ENCODE results near the gene APLP2. TPM values are rescaled to one million over a fixed set of nuclear protein-coding genes. Genes with fewer than 3 reads are reported as not detected.

The APLP2 gene
- total RNA-seq, 3 donors from 2014 or later: 328 to 406 (median 400) TPM

DNA sequence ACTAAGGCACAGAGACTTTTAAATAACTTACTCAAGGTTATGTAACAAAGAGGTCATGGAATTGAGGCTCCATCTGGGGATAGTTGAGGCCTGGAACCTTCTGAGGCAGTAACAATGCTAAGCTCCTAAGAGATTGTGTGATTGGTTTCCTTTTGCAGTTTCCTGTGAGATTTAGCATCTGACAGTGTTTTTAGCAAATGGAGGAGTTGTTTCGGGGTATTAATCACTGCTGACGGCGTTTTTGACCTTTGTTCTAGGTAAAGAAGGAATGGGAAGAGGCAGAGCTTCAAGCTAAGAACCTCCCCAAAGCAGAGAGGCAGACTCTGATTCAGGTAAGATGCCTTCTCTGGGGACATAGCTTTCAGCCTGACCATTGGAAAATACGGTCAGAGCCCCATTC lies 57.8 kb downstream of the APLP2 start:
- no peak overlapping the region for H3K4me3 ChIP-seq
- ATAC-seq: no peak
- no peak for DNase-seq
- no peaks in the 10 kb centered on the region for H3K9me3 ChIP-seq
- TF ChIP-seq, protein P1, sequence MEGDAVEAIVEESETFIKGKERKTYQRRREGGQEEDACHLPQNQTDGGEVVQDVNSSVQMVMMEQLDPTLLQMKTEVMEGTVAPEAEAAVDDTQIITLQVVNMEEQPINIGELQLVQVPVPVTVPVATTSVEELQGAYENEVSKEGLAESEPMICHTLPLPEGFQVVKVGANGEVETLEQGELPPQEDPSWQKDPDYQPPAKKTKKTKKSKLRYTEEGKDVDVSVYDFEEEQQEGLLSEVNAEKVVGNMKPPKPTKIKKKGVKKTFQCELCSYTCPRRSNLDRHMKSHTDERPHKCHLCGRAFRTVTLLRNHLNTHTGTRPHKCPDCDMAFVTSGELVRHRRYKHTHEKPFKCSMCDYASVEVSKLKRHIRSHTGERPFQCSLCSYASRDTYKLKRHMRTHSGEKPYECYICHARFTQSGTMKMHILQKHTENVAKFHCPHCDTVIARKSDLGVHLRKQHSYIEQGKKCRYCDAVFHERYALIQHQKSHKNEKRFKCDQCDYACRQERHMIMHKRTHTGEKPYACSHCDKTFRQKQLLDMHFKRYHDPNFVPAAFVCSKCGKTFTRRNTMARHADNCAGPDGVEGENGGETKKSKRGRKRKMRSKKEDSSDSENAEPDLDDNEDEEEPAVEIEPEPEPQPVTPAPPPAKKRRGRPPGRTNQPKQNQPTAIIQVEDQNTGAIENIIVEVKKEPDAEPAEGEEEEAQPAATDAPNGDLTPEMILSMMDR (IDR thresholded peaks at IDR 0.05): no peak
- H3K36me3 ChIP-seq (ENCODE audit: low read depth): no peaks in the 10 kb centered on the region
- intact Hi-C loops (cut with DNase I, micrococcal nuclease): loop anchor here in 1 of 2 donors (10.0 kb wide), 1 partner anchor 53 kb away; no protein-coding TSS in a partner anchor
- no peaks in the 10 kb centered on the region for H3K4me1 ChIP-seq (ENCODE audit: low read depth)

DNA sequence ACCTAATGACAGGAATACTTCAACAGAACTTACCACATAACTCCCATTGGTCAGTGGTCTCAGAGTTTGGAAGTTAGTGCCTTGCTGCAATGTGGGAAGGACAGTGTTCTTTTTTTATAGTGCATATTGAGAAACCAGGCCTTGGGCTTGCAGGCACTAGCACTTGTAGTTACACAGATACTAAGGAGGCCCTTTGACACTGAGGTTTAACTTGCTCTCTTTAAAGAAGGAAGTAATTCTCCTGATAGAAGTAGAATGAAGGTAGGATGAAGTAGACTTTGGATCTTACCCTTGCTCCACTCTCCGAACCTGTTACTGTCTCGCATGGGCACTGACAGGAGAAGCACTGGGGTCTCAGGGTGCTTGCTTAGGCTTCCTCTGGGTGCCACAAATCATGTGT lies 58.9 kb downstream of the APLP2 start:
- H3K36me3 ChIP-seq (ENCODE audit: low read depth): no peaks in the 10 kb centered on the region
- intact Hi-C loops (cut with DNase I, micrococcal nuclease): loop anchor here in 1 of 2 donors (10.0 kb wide), 1 partner anchor 54 kb away; no protein-coding TSS in a partner anchor

DNA sequence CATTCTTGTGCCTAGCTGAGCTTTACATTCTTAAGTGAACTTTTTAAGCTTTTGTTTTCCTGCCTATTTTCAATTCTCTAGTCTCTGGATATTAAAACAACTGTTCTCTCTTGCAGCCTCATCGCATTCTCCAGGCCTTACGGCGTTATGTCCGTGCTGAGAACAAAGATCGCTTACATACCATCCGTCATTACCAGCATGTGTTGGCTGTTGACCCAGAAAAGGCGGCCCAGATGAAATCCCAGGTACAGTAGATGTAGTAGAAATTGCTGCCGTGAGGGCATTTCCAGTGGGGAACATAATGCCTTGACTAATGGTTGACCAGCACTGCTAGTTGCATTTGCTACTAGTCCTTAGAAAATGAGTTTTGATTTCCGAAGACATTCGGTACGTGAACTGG lies 60.2 kb downstream of the APLP2 start:
- no peak for ATAC-seq
- H3K36me3 ChIP-seq (ENCODE audit: low read depth): no peaks in the 10 kb centered on the region
- DNase-seq: no peak

More for the DNA sequence above, 58.9 kb downstream of the APLP2 start:
- Histone ChIP-seq H3K9me3 (no peaks in the 10 kb centered on the region), H3K4me1 (ENCODE audit: low read depth) (no peaks in the 10 kb centered on the region), H3K4me3 (no peak overlapping the region)
- ATAC-seq (peak; percentile 51), DNase-seq (no peak)
- TF ChIP-seq, protein P1 (IDR thresholded peaks at IDR 0.05): no peak

DNA sequence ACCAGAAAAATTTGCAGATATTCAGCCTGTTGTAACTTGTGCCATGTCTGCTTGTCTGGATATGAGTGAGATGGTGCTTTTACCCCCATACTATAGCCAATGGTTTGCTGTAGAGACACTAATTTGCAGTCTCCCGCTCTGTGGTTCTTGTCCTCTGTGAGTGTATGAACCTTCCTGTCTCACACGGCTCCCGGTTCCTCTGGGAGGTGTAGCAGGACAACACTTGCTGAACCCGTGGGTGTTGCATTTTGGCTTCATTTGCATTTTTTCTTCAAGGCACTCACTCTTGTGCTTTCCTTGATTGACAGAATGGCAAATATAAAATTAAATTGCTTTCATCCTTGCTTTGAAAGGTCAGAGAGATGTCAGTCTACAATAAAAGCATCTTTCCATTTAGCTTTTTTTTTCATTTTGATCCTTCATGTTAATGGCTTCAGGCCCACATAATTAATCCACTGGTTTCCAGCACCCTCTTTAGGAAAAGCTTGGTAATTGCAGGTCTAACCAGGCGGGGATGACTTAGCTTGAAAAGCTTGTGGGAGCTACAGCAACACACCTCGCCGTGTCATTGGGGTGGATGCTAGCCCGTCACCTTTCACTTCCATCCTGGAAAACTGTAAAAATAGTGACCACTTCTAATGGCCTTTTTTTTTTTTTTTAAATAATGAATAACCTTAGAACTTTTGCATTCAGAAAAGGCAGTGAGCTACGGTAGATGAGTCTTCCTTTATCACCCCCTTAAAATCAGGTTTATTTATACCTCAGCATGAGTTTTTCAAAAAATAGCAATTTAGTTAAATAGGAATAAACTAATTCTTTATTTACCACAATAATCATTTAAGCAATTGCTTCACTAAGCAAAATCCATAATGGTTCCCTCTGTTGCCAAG lies 62.5 kb downstream of the APLP2 start:
- TF ChIP-seq, protein P1 (IDR thresholded peaks at IDR 0.05): peak; percentile 71
- ATAC-seq (peak; percentile 88), DNase-seq (peak in 1 of 3 donors; percentile 72)
- no peaks in the 10 kb centered on the region for H3K36me3 ChIP-seq (ENCODE audit: low read depth)
- no peaks in the 10 kb centered on the region for H3K4me1 ChIP-seq (ENCODE audit: low read depth)
- H3K9me3 ChIP-seq: no peaks in the 10 kb centered on the region
- H3K4me3 ChIP-seq: no peak overlapping the region
- intact Hi-C loops (cut with DNase I, micrococcal nuclease): loop anchor here (2.0 to 5.0 kb wide), 2 partner anchors 209 to 210 kb away; no protein-coding TSS in a partner anchor

More for the DNA sequence above, 60.2 kb downstream of the APLP2 start:
- H3K9me3 ChIP-seq: no peaks in the 10 kb centered on the region
- H3K4me3 ChIP-seq: no peak overlapping the region
- TF ChIP-seq, protein P1 (IDR thresholded peaks at IDR 0.05): no peak
- no peaks in the 10 kb centered on the region for H3K4me1 ChIP-seq (ENCODE audit: low read depth)
- intact Hi-C loops (cut with DNase I, micrococcal nuclease): loop anchor here in 1 of 2 donors (5.0 to 10.0 kb wide), 2 partner anchors 55 to 208 kb away; no protein-coding TSS in a partner anchor

DNA sequence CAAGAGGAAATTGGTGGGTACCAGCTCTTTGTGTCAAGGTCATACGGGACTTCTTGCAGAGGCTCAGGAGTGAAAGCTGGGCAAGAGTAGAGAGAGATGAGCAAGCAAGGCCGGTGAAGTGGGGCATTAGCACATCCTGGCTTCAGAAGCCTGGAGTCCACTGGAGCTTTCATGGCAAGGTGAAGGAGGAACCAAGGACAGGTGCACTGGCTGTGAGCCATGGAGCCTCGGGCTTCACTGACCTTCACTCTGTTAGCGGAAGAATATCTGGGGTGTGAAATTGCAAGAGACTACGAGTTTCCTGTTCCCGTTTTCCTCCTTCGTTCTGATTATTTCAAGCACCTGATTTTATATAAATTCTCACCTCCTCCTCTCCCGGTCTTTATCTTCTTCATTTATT lies 64.0 kb downstream of the APLP2 start:
- DNase-seq (no peak), ATAC-seq (no peak)
- intact Hi-C loops (cut with DNase I, micrococcal nuclease): loop anchor here (2.0 to 5.0 kb wide), 2 partner anchors 211 kb away; no protein-coding TSS in a partner anchor
- no peaks in the 10 kb centered on the region for H3K4me1 ChIP-seq (ENCODE audit: low read depth)
- no peaks in the 10 kb centered on the region for H3K36me3 ChIP-seq (ENCODE audit: low read depth)
- H3K9me3 ChIP-seq: no peaks in the 10 kb centered on the region
- no peak overlapping the region for H3K4me3 ChIP-seq
- TF ChIP-seq, protein P1 (IDR thresholded peaks at IDR 0.05): no peak
